ENCODE measurements around the gene BTRC. TPM values are rescaled to one million over a fixed set of nuclear protein-coding genes. Genes with fewer than 3 reads are reported as not detected.

The BTRC gene
- total and polyA plus RNA-seq, 10 of the 15 experiments (the other 5 are each of a cell fraction or from before 2014, with no cell fraction given), result 2.2 to 18.6 (median 8.6) TPM

DNA sequence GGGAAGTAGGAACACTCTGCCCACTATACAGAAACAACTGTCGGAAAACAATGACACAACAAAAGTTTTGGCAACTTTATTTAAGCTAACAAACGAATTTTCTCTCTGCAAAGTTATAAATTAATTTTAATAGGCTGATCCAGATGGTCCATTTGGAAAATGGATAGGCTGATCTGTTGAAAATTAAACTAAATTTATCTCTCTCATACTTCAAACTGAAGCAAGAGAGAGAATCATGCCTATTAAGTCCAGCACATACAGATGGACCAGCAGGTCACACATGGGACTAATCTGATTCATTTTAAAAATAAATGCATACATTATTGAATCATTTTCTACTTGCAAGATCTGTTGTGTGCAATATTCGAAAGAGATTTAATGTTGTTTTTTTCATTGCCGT, 110.1 kb downstream of the BTRC start:
- TF ChIP-seq BACH1 (IDR thresholded peaks at IDR 0.05; ENCODE audit: borderline replicate concordance) (no peak), MTA2 (IDR thresholded peaks at IDR 0.05; ENCODE audit: low read depth) (no peak), ESRRA (IDR thresholded peaks at IDR 0.05; ENCODE audit: low read length) (no peak), WRNIP1 (IDR thresholded peaks at IDR 0.05; ENCODE audit: borderline replicate concordance, low read depth, low read length) (no peak), EZH2 (IDR thresholded peaks at IDR 0.05; ENCODE audit: borderline replicate concordance, control insufficient read depth, low read depth, low read length) (no peak), ZZZ3 (IDR thresholded peaks at IDR 0.05; ENCODE audit: control insufficient read depth, insufficient read length, low read depth) (no peak), ZNF207 (IDR thresholded peaks at IDR 0.05; ENCODE audit: borderline replicate concordance) (no peak), CHD4 (IDR thresholded peaks at IDR 0.05) (no peak), FOXK2 (IDR thresholded peaks at IDR 0.05) (no peak), SUPT20H (IDR thresholded peaks at IDR 0.05; ENCODE audit: borderline replicate concordance, control insufficient read depth, low read depth, low read length) (no peak)
- TF ChIP-seq, protein P1, sequence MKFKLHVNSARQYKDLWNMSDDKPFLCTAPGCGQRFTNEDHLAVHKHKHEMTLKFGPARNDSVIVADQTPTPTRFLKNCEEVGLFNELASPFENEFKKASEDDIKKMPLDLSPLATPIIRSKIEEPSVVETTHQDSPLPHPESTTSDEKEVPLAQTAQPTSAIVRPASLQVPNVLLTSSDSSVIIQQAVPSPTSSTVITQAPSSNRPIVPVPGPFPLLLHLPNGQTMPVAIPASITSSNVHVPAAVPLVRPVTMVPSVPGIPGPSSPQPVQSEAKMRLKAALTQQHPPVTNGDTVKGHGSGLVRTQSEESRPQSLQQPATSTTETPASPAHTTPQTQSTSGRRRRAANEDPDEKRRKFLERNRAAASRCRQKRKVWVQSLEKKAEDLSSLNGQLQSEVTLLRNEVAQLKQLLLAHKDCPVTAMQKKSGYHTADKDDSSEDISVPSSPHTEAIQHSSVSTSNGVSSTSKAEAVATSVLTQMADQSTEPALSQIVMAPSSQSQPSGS (IDR thresholded peaks at IDR 0.05; ENCODE audit: low read length), result no peak
- TF ChIP-seq, protein P2, sequence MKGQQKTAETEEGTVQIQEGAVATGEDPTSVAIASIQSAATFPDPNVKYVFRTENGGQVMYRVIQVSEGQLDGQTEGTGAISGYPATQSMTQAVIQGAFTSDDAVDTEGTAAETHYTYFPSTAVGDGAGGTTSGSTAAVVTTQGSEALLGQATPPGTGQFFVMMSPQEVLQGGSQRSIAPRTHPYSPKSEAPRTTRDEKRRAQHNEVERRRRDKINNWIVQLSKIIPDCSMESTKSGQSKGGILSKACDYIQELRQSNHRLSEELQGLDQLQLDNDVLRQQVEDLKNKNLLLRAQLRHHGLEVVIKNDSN (IDR thresholded peaks at IDR 0.05; ENCODE audit: borderline replicate concordance, extremely low read length, insufficient read depth, low read depth, low read length), result no peak
- TF ChIP-seq, protein P3, sequence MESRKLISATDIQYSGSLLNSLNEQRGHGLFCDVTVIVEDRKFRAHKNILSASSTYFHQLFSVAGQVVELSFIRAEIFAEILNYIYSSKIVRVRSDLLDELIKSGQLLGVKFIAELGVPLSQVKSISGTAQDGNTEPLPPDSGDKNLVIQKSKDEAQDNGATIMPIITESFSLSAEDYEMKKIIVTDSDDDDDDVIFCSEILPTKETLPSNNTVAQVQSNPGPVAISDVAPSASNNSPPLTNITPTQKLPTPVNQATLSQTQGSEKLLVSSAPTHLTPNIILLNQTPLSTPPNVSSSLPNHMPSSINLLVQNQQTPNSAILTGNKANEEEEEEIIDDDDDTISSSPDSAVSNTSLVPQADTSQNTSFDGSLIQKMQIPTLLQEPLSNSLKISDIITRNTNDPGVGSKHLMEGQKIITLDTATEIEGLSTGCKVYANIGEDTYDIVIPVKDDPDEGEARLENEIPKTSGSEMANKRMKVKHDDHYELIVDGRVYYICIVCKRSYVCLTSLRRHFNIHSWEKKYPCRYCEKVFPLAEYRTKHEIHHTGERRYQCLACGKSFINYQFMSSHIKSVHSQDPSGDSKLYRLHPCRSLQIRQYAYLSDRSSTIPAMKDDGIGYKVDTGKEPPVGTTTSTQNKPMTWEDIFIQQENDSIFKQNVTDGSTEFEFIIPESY (IDR thresholded peaks at IDR 0.05), result no peak
- no TSS peak for BruUV-seq (replicated peaks)
- no peak for FAIRE-seq
- 76% methylated on average over 4 of the region's 4 CpGs for WGBS (ENCODE audit: insufficient coverage, insufficient replicate concordance, low lambda C conversion rate, missing lambda C conversion rate)
- Histone ChIP-seq H3K4me2 (ENCODE audit: control insufficient read depth, insufficient read depth) (no peak overlapping the region), H3K9me3 (replicated peaks; ENCODE audit: control insufficient read depth, insufficient read depth, low read length) (no peaks in the 10 kb centered on the region), H3K36me3 (ENCODE audit: control insufficient read depth in 2 of 2, insufficient read depth in 2 of 2, low read length in 1 of 2) (no peaks in the 10 kb centered on the region), H3K9ac (ENCODE audit: control insufficient read depth, insufficient read depth, low read length) (no peak overlapping the region), H3K27ac (ENCODE audit: control insufficient read depth, insufficient read depth) (no peak overlapping the region), H4K20me1 (ENCODE audit: control insufficient read depth, insufficient read depth) (no peaks in the 10 kb centered on the region), H3K4me3 (no peak overlapping the region), H2AFZ (ENCODE audit: control insufficient read depth, low read depth, low read length) (no peak overlapping the region), H3K79me2 (ENCODE audit: control insufficient read depth, insufficient read depth, low read length) (no peaks in the 10 kb centered on the region), H3K27me3 (replicated peaks in 1 of 2; ENCODE audit: control insufficient read depth in 2 of 2, insufficient read depth in 2 of 2, low read length in 1 of 2) (no peaks in the 10 kb centered on the region), H3K4me1 (ENCODE audit: control insufficient read depth, insufficient read depth, low read length) (no peaks in the 10 kb centered on the region)
- POLR2A ChIA-PET, result interaction anchor here (1.1 kb wide), 1 partner anchor 1247 kb away, joined by 4 read pairs; no protein-coding TSS in a partner anchor
- RAD21 ChIA-PET (ENCODE audit: unreplicated experiment), result no interaction called here
- CTCF ChIA-PET, result interaction anchor here (0.7 to 5.6 kb wide), 5 partner anchors 11 to 302 kb away, joined by 3 to 41 read pairs (median 4); no protein-coding TSS in a partner anchor
- in situ Hi-C loops (cut with MboI) (loop anchor here (10.0 kb wide), 1 partner anchor 249 kb away; no protein-coding TSS in a partner anchor), intact Hi-C loops (cut with micrococcal nuclease; ENCODE audit: unreplicated experiment) (no loop called here)
- no peak for DNase-seq (ENCODE audit: low read depth, low spot score)
- no peak for ATAC-seq
- SMC1A ChIA-PET (ENCODE audit: uncharacterized antibody, unreplicated experiment), result interaction anchor here (0.8 to 1.6 kb wide), 2 partner anchors 23 to 26 kb away, joined by 3 to 5 read pairs; no protein-coding TSS in a partner anchor

Measured in GM12878 (cell line).